H1 (cell line): ENCODE measurements around the gene NDUFA6. TPM values are rescaled to one million over a fixed set of nuclear protein-coding genes. Genes with fewer than 3 reads are reported as not detected.
"Not testable (repeated sequence)": the region's sequence is repeated elsewhere in the genome, so short reads cannot be mapped to it uniquely, and the experiment has no call there.

Source experiments
- CTCF ChIA-PET: fragments of 300-600 bp; sonication (Branson Sonifier 250); formaldehyde crosslinking; loops from one replicate; lab custom pipeline; 2021; ENCODE audit not compliant: partially characterized antibody; lab: Charles Lee
- POLR2A ChIA-PET: fragments of 300-600 bp; sonication (Branson Sonifier 250); formaldehyde crosslinking; loops from one replicate; lab custom pipeline; 2021; ENCODE audit warnings: inconsistent platforms; ENCODE audit not compliant: partially characterized antibody; lab: Charles Lee
- DNase-seq, 2 experiments: peaks; one replicate each; pipeline versions ENCODE4 v3.0.0 to v3.0.0-alpha.2; 2010 to 2022; ENCODE audit warnings: low spot score in 2 of 2, low read depth in 1 of 2, mixed read lengths in 1 of 2
- FAIRE-seq: peaks from 2 replicates; lab custom pipeline; 2011; peaks lifted over from hg19 to GRCh38; lab: Jason Lieb, UNC
- H2AFZ ChIP-seq: 2 replicates; pipeline ENCODE4 v1.8.1; 2012; ENCODE audit warnings: low read length, inconsistent platforms
- H2AK5ac ChIP-seq: 2 replicates; pipeline ENCODE4 v1.6.1; 2013; ENCODE audit warnings: low read depth, low read length
- H2BK120ac ChIP-seq: replicated peaks from 2 replicates; pipeline ENCODE3; 2013; ENCODE audit warnings: low read depth, low read length, inconsistent platforms
- H2BK12ac ChIP-seq: 2 replicates; pipeline ENCODE4 v1.6.1; 2013; ENCODE audit warnings: low read depth, low read length
- H2BK15ac ChIP-seq: 2 replicates; pipeline ENCODE4 v1.6.1; 2013; ENCODE audit warnings: low read length
- H2BK20ac ChIP-seq: 2 replicates; pipeline ENCODE4 v1.6.1; 2013; ENCODE audit warnings: low read length
- H2BK5ac ChIP-seq: 2 replicates; pipeline ENCODE4 v1.6.1; 2013; ENCODE audit warnings: low read depth, low read length
- H3K14ac ChIP-seq: 2 replicates; pipeline ENCODE4 v1.6.1; 2013; ENCODE audit warnings: inconsistent platforms; ENCODE audit not compliant: insufficient read length
- H3K18ac ChIP-seq: 2 replicates; pipeline ENCODE4 v1.6.1; 2013; ENCODE audit warnings: low read length; ENCODE audit errors: extremely low read depth
- H3K23ac ChIP-seq: 2 replicates; pipeline ENCODE4 v1.6.1; 2013; ENCODE audit warnings: inconsistent platforms; ENCODE audit not compliant: insufficient read length
- H3K23me2 ChIP-seq: 2 replicates; pipeline ENCODE4 v1.6.1; 2013; ENCODE audit warnings: low read depth, low read length
- H3K27ac ChIP-seq: 2 replicates; pipeline ENCODE4 v1.6.1; 2011; ENCODE audit warnings: low read depth, low read length, inconsistent platforms
- H3K27me3 ChIP-seq, 4 experiments: replicated peaks in 1 of 4; 1 replicate in 1 of 4; 2 replicates in 3 of 4; pipeline versions ENCODE4 v1.6.1 to v1.8.1; 2011 to 2013; ENCODE audit warnings: low read length in 3 of 4, mild to moderate bottlenecking in 3 of 4, inconsistent platforms in 2 of 4, mixed read lengths in 2 of 4, moderate library complexity in 1 of 4; ENCODE audit not compliant: control insufficient read depth in 3 of 4, insufficient read depth in 3 of 4; ENCODE audit errors: extremely low read depth in 1 of 4
- H3K36me3 ChIP-seq, 4 experiments: 2 replicates each; pipeline versions ENCODE4 v1.6.1 to v1.8.1; 2011 to 2013; ENCODE audit warnings: mild to moderate bottlenecking in 4 of 4, low read length in 3 of 4, moderate library complexity in 2 of 4, control low read depth in 1 of 4, inconsistent platforms in 1 of 4; ENCODE audit not compliant: insufficient read depth in 4 of 4, control insufficient read depth in 2 of 4
- H3K4ac ChIP-seq: replicated peaks from 2 replicates; pipeline ENCODE3; 2013; ENCODE audit warnings: low read length, low read depth, mixed read lengths, inconsistent platforms; ENCODE audit not compliant: insufficient read length
- H3K4me1 ChIP-seq, 4 experiments: replicated peaks in 1 of 4; 1 replicate in 1 of 4; 2 replicates in 3 of 4; pipeline versions ENCODE4 v1.6.1 to v1.8.1; 2011 to 2013; ENCODE audit warnings: low read length in 3 of 4, inconsistent platforms in 2 of 4, mixed read lengths in 1 of 4; ENCODE audit not compliant: insufficient read depth in 4 of 4, control insufficient read depth in 3 of 4
- H3K4me2 ChIP-seq, 2 experiments: 2 replicates each; pipeline versions ENCODE4 v1.6.1 to v1.8.1; 2011 to 2013; ENCODE audit warnings: low read depth in 2 of 2, low read length in 2 of 2, control low read depth in 1 of 2, inconsistent platforms in 1 of 2, mild to moderate bottlenecking in 1 of 2; ENCODE audit not compliant: insufficient read depth in 1 of 2
- H3K4me3 ChIP-seq, 4 experiments: fragments of 200-600, 300-600 bp in 1 of 4; sonication (generic), shearing (Covaris generic), sonication (Bioruptor Twin) in 1 of 4; 2 replicates each; pipeline versions ENCODE4 v1.5.1 to v1.8.1; 2011 to 2016; ENCODE audit warnings: low read length in 4 of 4, low read depth in 3 of 4, control low read depth in 2 of 4, inconsistent platforms in 2 of 4, mild to moderate bottlenecking in 2 of 4, mixed read lengths in 1 of 4, moderate library complexity in 1 of 4; ENCODE audit not compliant: insufficient read depth in 2 of 4; ENCODE audit errors: extremely low read depth in 1 of 4
- H3K56ac ChIP-seq: replicated peaks from 2 replicates; pipeline ENCODE3; 2013; ENCODE audit warnings: low read depth, mild to moderate bottlenecking, mixed read lengths, low read length, inconsistent platforms; ENCODE audit not compliant: insufficient read length
- H3K79me1 ChIP-seq: 2 replicates; pipeline ENCODE4 v1.6.1; 2013; ENCODE audit warnings: low read depth, low read length, control low read depth
- H3K79me2 ChIP-seq, 2 experiments: 2 replicates each; pipeline versions ENCODE4 v1.6.1 to v1.8.1; 2012 to 2013; ENCODE audit warnings: low read length in 2 of 2, mild to moderate bottlenecking in 2 of 2, inconsistent platforms in 1 of 2; ENCODE audit not compliant: insufficient read depth in 2 of 2, control insufficient read depth in 1 of 2
- H3K9ac ChIP-seq, 4 experiments: replicated peaks in 1 of 4; 1 replicate in 1 of 4; 2 replicates in 3 of 4; pipeline versions ENCODE4 v1.6.1 to v1.8.1; 2011 to 2013; ENCODE audit warnings: low read depth in 3 of 4, low read length in 3 of 4, control low read depth in 2 of 4, mild to moderate bottlenecking in 2 of 4, moderate library complexity in 2 of 4, inconsistent platforms in 1 of 4; ENCODE audit errors: extremely low read depth in 1 of 4
- H3K9me3 ChIP-seq, 2 experiments: 2 replicates each; pipeline versions ENCODE4 v1.6.1 to v1.8.1; 2012 to 2013; ENCODE audit warnings: mild to moderate bottlenecking in 2 of 2, moderate library complexity in 2 of 2, control low read depth in 1 of 2, inconsistent platforms in 1 of 2, low read depth in 1 of 2, low read length in 1 of 2, mixed read lengths in 1 of 2; ENCODE audit not compliant: insufficient read depth in 2 of 2
- H4K20me1 ChIP-seq, 2 experiments: replicated peaks in 1 of 2; 2 replicates each; pipeline versions ENCODE3 to v1.8.1; 2011 to 2013; ENCODE audit warnings: inconsistent platforms in 2 of 2, low read length in 2 of 2, mild to moderate bottlenecking in 1 of 2; ENCODE audit not compliant: insufficient read depth in 2 of 2, control insufficient read depth in 1 of 2
- H4K5ac ChIP-seq: 2 replicates; pipeline ENCODE4 v1.6.1; 2013; ENCODE audit warnings: low read length, low read depth, mixed read lengths, inconsistent platforms; ENCODE audit not compliant: insufficient read length
- H4K8ac ChIP-seq: 2 replicates; pipeline ENCODE4 v1.8.0; 2013; ENCODE audit warnings: mild to moderate bottlenecking, moderate library complexity, low read length, inconsistent platforms; ENCODE audit not compliant: insufficient read depth; ENCODE audit errors: extremely low read depth
- H4K91ac ChIP-seq: replicated peaks from 2 replicates; pipeline ENCODE3; 2013; ENCODE audit warnings: low read length, mixed read lengths, inconsistent platforms; ENCODE audit not compliant: insufficient read length
- WGBS, 2 experiments: shearing (Covaris generic) in 1 of 2; methylation state at CpG; one replicate each; pipeline versions ENCODE4 v1.1.6 to v1.1.7; 2013 to 2015; ENCODE audit warnings: low lambda C conversion rate in 2 of 2, mixed read lengths in 2 of 2, inconsistent platforms in 1 of 2, low coverage in 1 of 2, missing lambda C conversion rate in 1 of 2; ENCODE audit not compliant: insufficient replicate concordance in 2 of 2, insufficient coverage in 1 of 2, insufficient read length in 1 of 2; ENCODE audit errors: extremely low coverage in 1 of 2, missing lambda C conversion rate in 1 of 2; 5-methylcytosine and 5-hydroxymethylcytosine counted together
- polyA plus RNA-seq, 7 experiments: library from polyadenylated mRNA; depleted of rRNA in 3 of 7; stranded (reverse) in 5 of 7; unstranded in 2 of 7; fragments of >200 nt in 5 of 7; fragments of 200-250 nt in 2 of 7; gene quantifications; 1 replicate in 5 of 7; 2 replicates in 1 of 7; 4 replicates in 1 of 7; pipeline versions ENCODE4 v1.2.1 to v1.2.3, GENCODE V29; 2011 to 2013; ENCODE audit warnings: missing spikeins in 2 of 7, mixed read lengths in 2 of 7
- total RNA-seq: library from RNA; stranded (reverse); fragmentation: NEBNext Ultra II Directional; extraction: Animal tissue kit (Norgen Biotek cat#: 25700); gene quantifications from 2 replicates; pipeline ENCODE4 v1.2.1, GENCODE V29; 2021
- TF ChIP-seq, protein P1 (sequence below), 3 experiments: IDR thresholded peaks; 1 replicate in 2 of 3; 2 replicates in 1 of 3; pipeline versions ENCODE4 v1.5.1 to v1.6.1; 2011; ENCODE audit warnings: low read length in 3 of 3, mild to moderate bottlenecking in 3 of 3, inconsistent platforms in 2 of 3, low read depth in 1 of 3, moderate library complexity in 1 of 3; ENCODE audit not compliant: insufficient read depth in 1 of 3; ENCODE audit errors: control extremely low read depth in 1 of 3

Gene NDUFA6
- total and polyA plus RNA-seq, 2 of the 8 experiments (the other 6 are each of a cell fraction or from before 2014, with no cell fraction given): 76.2 to 105 TPM

DNA sequence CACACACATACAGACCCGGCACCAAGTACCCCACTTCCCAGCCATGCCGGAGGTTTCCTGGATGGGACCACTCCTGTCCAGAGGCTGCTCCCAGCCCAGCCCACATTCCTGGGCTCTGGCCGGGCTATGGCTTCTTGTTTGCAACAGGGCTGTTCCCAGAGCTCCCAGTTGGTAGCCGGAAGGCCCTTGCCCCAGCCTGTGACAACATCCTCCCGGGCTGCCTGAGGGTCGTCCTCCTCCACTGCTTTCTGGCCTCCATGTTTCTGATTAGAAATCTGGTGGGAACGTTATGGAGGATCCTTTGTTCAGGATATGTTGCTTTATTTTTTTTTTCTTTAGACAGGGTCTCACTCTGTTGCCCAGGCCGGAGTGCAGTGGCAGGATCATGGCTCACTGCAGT is 41.0 kb upstream of the NDUFA6 start (continued):
- TF ChIP-seq, protein P1, sequence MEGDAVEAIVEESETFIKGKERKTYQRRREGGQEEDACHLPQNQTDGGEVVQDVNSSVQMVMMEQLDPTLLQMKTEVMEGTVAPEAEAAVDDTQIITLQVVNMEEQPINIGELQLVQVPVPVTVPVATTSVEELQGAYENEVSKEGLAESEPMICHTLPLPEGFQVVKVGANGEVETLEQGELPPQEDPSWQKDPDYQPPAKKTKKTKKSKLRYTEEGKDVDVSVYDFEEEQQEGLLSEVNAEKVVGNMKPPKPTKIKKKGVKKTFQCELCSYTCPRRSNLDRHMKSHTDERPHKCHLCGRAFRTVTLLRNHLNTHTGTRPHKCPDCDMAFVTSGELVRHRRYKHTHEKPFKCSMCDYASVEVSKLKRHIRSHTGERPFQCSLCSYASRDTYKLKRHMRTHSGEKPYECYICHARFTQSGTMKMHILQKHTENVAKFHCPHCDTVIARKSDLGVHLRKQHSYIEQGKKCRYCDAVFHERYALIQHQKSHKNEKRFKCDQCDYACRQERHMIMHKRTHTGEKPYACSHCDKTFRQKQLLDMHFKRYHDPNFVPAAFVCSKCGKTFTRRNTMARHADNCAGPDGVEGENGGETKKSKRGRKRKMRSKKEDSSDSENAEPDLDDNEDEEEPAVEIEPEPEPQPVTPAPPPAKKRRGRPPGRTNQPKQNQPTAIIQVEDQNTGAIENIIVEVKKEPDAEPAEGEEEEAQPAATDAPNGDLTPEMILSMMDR (IDR thresholded peaks at IDR 0.05; ENCODE audit: control extremely low read depth in 1 of 3, insufficient read depth in 1 of 3, low read depth in 1 of 3, low read length in 3 of 3): no peak

- H3K27me3 ChIP-seq, CTCF ChIA-PET, H4K91ac ChIP-seq, POLR2A ChIA-PET, H2BK12ac ChIP-seq, H3K36me3 ChIP-seq, FAIRE-seq, H3K4me2 ChIP-seq, H3K9me3 ChIP-seq, H3K4me3 ChIP-seq, H3K14ac ChIP-seq, H3K9ac ChIP-seq, H4K8ac ChIP-seq, H3K56ac ChIP-seq, H2AK5ac ChIP-seq, H3K18ac ChIP-seq, H3K23me2 ChIP-seq, H2BK120ac ChIP-seq, H2BK15ac ChIP-seq, H3K23ac ChIP-seq, H2AFZ ChIP-seq, H4K20me1 ChIP-seq, H2BK20ac ChIP-seq, H3K4ac ChIP-seq, H2BK5ac ChIP-seq, H3K4me1 ChIP-seq, DNase-seq, H4K5ac ChIP-seq, H3K79me1 ChIP-seq, H3K27ac ChIP-seq, H3K79me2 ChIP-seq: not testable (repeated sequence)
- 83% methylated on average over 6 of the region's 14 CpGs; no CpG with 5 or more reads in 1 of the 2 experiments for WGBS, 2 experiments
Measured at GRCh38 chr22:42130639-42131431, 40.3 kb upstream of the NDUFA6 start, which contains the start of gene CYP2D6. Gene CYP2D6, minus strand, starts transcription at chr22:42130810. Its CDS starts 19 bp downstream, at chr22:42130791.
